Esophagus muscularis mucosa (tissue), 3 donors: ENCODE results near the gene GPC6.

Experiments
- CTCF ChIP-seq, 3 experiments: fragments of 200-600 bp in 2 of 3; fragments of 450-650 bp in 1 of 3; sonication (generic) in 2 of 3; IDR thresholded peaks; one replicate each; pipeline ENCODE4 v1.5.1; 2017 to 2019; ENCODE audit warnings: antibody characterized with exemption in 3 of 3, mild to moderate bottlenecking in 2 of 3, moderate library complexity in 1 of 3
- POLR2AphosphoS5 ChIP-seq, 2 donors: sonication (generic); formaldehyde crosslinking; IDR thresholded peaks; one replicate each; pipeline ENCODE4 v1.6.1; 2017; ENCODE audit warnings: antibody characterized with exemption in 2 of 2

DNA sequence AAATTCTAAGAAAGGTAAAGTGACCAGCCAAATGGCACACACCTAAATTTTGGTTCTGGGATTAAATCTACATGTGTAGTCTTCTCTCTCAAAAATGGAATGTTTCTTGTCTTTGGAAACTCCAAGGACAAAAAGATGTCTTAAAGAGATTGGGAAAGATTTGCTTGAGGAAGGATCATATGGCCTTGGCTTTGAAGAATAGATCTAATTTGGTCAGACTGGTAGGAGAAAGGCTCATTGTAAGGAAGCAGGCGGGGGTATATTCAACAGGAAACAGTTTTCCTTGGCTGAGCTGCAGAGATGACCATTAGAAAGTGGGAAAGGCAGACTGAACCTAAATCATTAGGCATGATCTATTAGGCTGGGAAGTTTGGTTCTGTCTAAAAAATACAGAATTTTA lies 887.6 kb downstream of the GPC6 start:
- no peak for TF ChIP-seq CTCF (IDR thresholded peaks at IDR 0.05)
- TF ChIP-seq POLR2AphosphoS5 (IDR thresholded peaks at IDR 0.05): no peak
